ENCODE measurements around the gene ELOVL4.
A peak's percentile ranks its signal among the peaks of the same experiment; 100 is the strongest.

The ELOVL4 gene

GRCh38 chr6:79909517-79909916 lies 37.8 kb downstream of the ELOVL4 start:
- DNase-seq = no peak

- no peak for DNase-seq
Measured at GRCh38 chr6:79902046-79902445, 45.3 kb downstream of the ELOVL4 start.

GRCh38 chr6:79898076-79898475 lies 49.3 kb downstream of the ELOVL4 start:
- no peak for DNase-seq

- no peak for DNase-seq
Measured at GRCh38 chr6:79896075-79896449, 51.3 kb downstream of the ELOVL4 start.

GRCh38 chr6:79895382-79896074 lies 51.8 kb downstream of the ELOVL4 start:
- DNase-seq = no peak

GRCh38 chr6:79894939-79895338 lies 52.4 kb downstream of the ELOVL4 start:
- no peak for DNase-seq

GRCh38 chr6:79888587-79888986 lies 58.8 kb downstream of the ELOVL4 start:
- no peak for DNase-seq

- no peak for DNase-seq
Measured at GRCh38 chr6:79878142-79878748, 69.1 kb downstream of the ELOVL4 start.

- no peak for DNase-seq
Measured at GRCh38 chr6:79874531-79875134, 72.7 kb downstream of the ELOVL4 start.

- DNase-seq = no peak
Measured at GRCh38 chr6:79872986-79873385, 74.4 kb downstream of the ELOVL4 start.

- DNase-seq = no peak
Measured at GRCh38 chr6:79872303-79872702, 75.0 kb downstream of the ELOVL4 start.

GRCh38 chr6:79869600-79870084 lies 77.7 kb downstream of the ELOVL4 start:
- DNase-seq = peak; percentile 91

- DNase-seq = no peak
Measured at GRCh38 chr6:79869184-79869583, 78.2 kb downstream of the ELOVL4 start.

- no peak for DNase-seq
Measured at GRCh38 chr6:79868098-79868722, 79.1 kb downstream of the ELOVL4 start.
